HCT116 (cell line): Measurements from ENCODE around the gene ZNF628. TPM values are rescaled to one million over a fixed set of nuclear protein-coding genes. Genes with fewer than 3 reads are reported as not detected.

Experiments used
- ATAC-seq: fragments of 200-7000 bp; cut with Tn5 transposase; 2 replicates; pipeline ENCODE4 v1.9.1; 2020; ENCODE audit warnings: mild to moderate bottlenecking, moderate library complexity
- BruUV-seq: library from RNA; stranded (reverse); fragments of 400-500 nt; replicated peaks from 2 replicates; lab custom pipeline; 2021; lab: Mats Ljungman, UMichigan
- CTCF ChIA-PET: fragments of 300-600 bp; sonication (Branson Sonifier 250); formaldehyde crosslinking; loops from one replicate; lab custom pipeline; 2021; ENCODE audit warnings: antibody characterized with exemption; lab: Charles Lee
- POLR2A ChIA-PET: fragments of 300-600, 350-600 bp; sonication (Branson Sonifier 250); formaldehyde crosslinking; loops from one replicate; lab custom pipeline; 2021; ENCODE audit warnings: antibody characterized with exemption; lab: Charles Lee
- RAD21 ChIA-PET, 2 experiments: fragments of 300-600 bp; sonication (Branson Sonifier 250); formaldehyde crosslinking; loops; one replicate each; lab custom pipeline; 2023; ENCODE audit warnings: low total read pairs in 2 of 2; ENCODE audit not compliant: uncharacterized antibody in 2 of 2, unreplicated experiment in 2 of 2, low non-redundant PET in 1 of 2; lab: Charles Lee
- DNase-seq: peaks from one replicate; pipeline ENCODE4 v3.0.0-alpha.2; 2010; ENCODE audit warnings: low read depth, low spot score
- H2AFZ ChIP-seq: fragments of 200-600 bp; shearing (Covaris generic), sonication (generic); 2 replicates; pipeline ENCODE4 v1.6.1; 2017; ENCODE audit warnings: low read depth, mixed run types, mixed read lengths, antibody characterized with exemption, low read length; ENCODE audit not compliant: poor library complexity, severe bottlenecking
- H3K27ac ChIP-seq: 2 replicates; pipeline ENCODE4 v1.5.1; 2012; ENCODE audit warnings: low read depth, low read length
- H3K27me3 ChIP-seq: fragments of 200-600 bp; sonication (generic); 2 replicates; pipeline ENCODE4 v1.6.1; 2016; ENCODE audit warnings: mixed run types, low read length, mixed read lengths; ENCODE audit not compliant: insufficient read depth
- H3K36me3 ChIP-seq, 2 experiments: fragments of 200-500 bp in 1 of 2; fragments of 200-600 bp in 1 of 2; sonication (Bioruptor generic) in 1 of 2; sonication (generic) in 1 of 2; 2 replicates each; pipeline versions ENCODE4 v1.5.1 to v1.6.1; 2014 to 2016; ENCODE audit warnings: low read length in 2 of 2, inconsistent platforms in 1 of 2, mixed read lengths in 1 of 2, mixed run types in 1 of 2; ENCODE audit not compliant: insufficient read depth in 2 of 2, control insufficient read depth in 1 of 2
- H3K4me1 ChIP-seq, 2 experiments: fragments of 200-600 bp in 1 of 2; sonication (generic) in 1 of 2; 2 replicates each; pipeline versions ENCODE4 v1.5.1 to v1.6.1; 2012 to 2017; ENCODE audit warnings: low read length in 2 of 2, inconsistent platforms in 1 of 2, mild to moderate bottlenecking in 1 of 2, mixed read lengths in 1 of 2, mixed run types in 1 of 2, moderate library complexity in 1 of 2; ENCODE audit not compliant: insufficient read depth in 2 of 2, control insufficient read depth in 1 of 2
- H3K4me2 ChIP-seq: fragments of 200-600 bp; sonication (generic); 2 replicates; pipeline ENCODE4 v1.6.1; 2017; ENCODE audit warnings: mixed run types, low read length, mixed read lengths
- H3K4me3 ChIP-seq, 2 experiments: fragments of 200-600 bp in 1 of 2; sonication (generic) in 1 of 2; replicated peaks in 1 of 2; 2 replicates each; pipeline ENCODE4 v1.5.1; 2011 to 2016; ENCODE audit warnings: low read length in 2 of 2, control low read depth in 1 of 2, low read depth in 1 of 2, mild to moderate bottlenecking in 1 of 2, mixed read lengths in 1 of 2, mixed run types in 1 of 2
- H3K79me2 ChIP-seq: fragments of 200-600 bp; sonication (generic); 2 replicates; pipeline ENCODE4 v1.6.1; 2017; ENCODE audit warnings: mild to moderate bottlenecking, mixed run types, low read length, moderate library complexity, mixed read lengths; ENCODE audit not compliant: insufficient read depth
- H3K9ac ChIP-seq: fragments of 200-600 bp; sonication (generic); 2 replicates; pipeline ENCODE4 v1.6.1; 2016; ENCODE audit warnings: low read length, mixed read lengths
- H3K9me2 ChIP-seq: fragments of 200-600 bp; sonication (generic), shearing (Covaris generic); 2 replicates; pipeline ENCODE4 v1.6.1; 2017; ENCODE audit warnings: mixed run types, mild to moderate bottlenecking, moderate library complexity; ENCODE audit not compliant: insufficient read depth
- H3K9me3 ChIP-seq, 2 experiments: fragments of 200-500 bp in 1 of 2; fragments of 200-600 bp in 1 of 2; sonication (Bioruptor generic) in 1 of 2; sonication (generic) in 1 of 2; 2 replicates each; pipeline ENCODE4 v1.6.1; 2014 to 2017; ENCODE audit warnings: low read length in 2 of 2, mixed read lengths in 2 of 2, inconsistent platforms in 1 of 2, low read depth in 1 of 2, mild to moderate bottlenecking in 1 of 2, mixed run types in 1 of 2, moderate library complexity in 1 of 2; ENCODE audit not compliant: control insufficient read depth in 1 of 2, insufficient read depth in 1 of 2
- H4K20me1 ChIP-seq: fragments of 200-600 bp; sonication (generic), shearing (Covaris generic); 2 replicates; pipeline ENCODE4 v1.6.1; 2017; ENCODE audit warnings: mixed run types, mild to moderate bottlenecking, moderate library complexity; ENCODE audit not compliant: insufficient read depth
- CEBPB ChIP-seq: IDR thresholded peaks from 2 replicates; pipeline ENCODE4 v1.6.1; 2012; ENCODE audit warnings: low read depth
- ELF1 ChIP-seq: IDR thresholded peaks from 2 replicates; pipeline ENCODE4 v1.6.1; 2012; ENCODE audit warnings: low read depth, borderline replicate concordance
- MAX ChIP-seq: IDR thresholded peaks from 2 replicates; pipeline ENCODE4 v1.6.1; 2012
- POLR2A ChIP-seq: IDR thresholded peaks from 2 replicates; pipeline ENCODE4 v1.7.0; 2011; ENCODE audit warnings: borderline replicate concordance; ENCODE audit not compliant: insufficient read depth, insufficient read length; ENCODE audit errors: extremely low read depth
- POLR2AphosphoS5 ChIP-seq: IDR thresholded peaks from 2 replicates; pipeline ENCODE4 v1.6.1; 2011; ENCODE audit warnings: mild to moderate bottlenecking, low read depth, low read length, moderate library complexity
- REST ChIP-seq: IDR thresholded peaks from 2 replicates; pipeline ENCODE4 v1.6.1; 2012; ENCODE audit warnings: low read depth
- SIN3A ChIP-seq: IDR thresholded peaks from 2 replicates; pipeline ENCODE4 v1.6.1; 2012; ENCODE audit warnings: low read depth
- SP1 ChIP-seq: IDR thresholded peaks from 2 replicates; pipeline ENCODE4 v1.6.1; 2012; ENCODE audit warnings: low read depth
- SRF ChIP-seq: IDR thresholded peaks from 2 replicates; pipeline ENCODE4 v1.6.1; 2012; ENCODE audit warnings: low read depth
- TCF7L2 ChIP-seq: IDR thresholded peaks from 2 replicates; pipeline ENCODE4 v1.7.0; 2011; ENCODE audit warnings: borderline replicate concordance, inconsistent platforms; ENCODE audit not compliant: insufficient read depth, insufficient read length; ENCODE audit errors: extremely low read depth
- ZBTB33 ChIP-seq: IDR thresholded peaks from 2 replicates; pipeline ENCODE4 v1.6.1; 2011; ENCODE audit warnings: mild to moderate bottlenecking, low read length, moderate library complexity; ENCODE audit not compliant: insufficient replicate concordance; ENCODE audit errors: extremely low read depth
- ZNF274 ChIP-seq: fragments of 200-500 bp; sonication (Bioruptor generic); IDR thresholded peaks from 2 replicates; pipeline ENCODE4 v1.6.1; 2014; ENCODE audit warnings: mild to moderate bottlenecking, low read depth, low read length, inconsistent platforms
- intact Hi-C: fragments of 100-400 bp; cut with micrococcal nuclease; formaldehyde crosslinking; loops from 2 replicates; pipeline ENCODE4 v1.10.0; 2022
- total RNA-seq: library from RNA; stranded (reverse); gene quantifications from one replicate; pipeline ENCODE4 v1.2.1, GENCODE V29; 2021; ENCODE audit not compliant: unreplicated experiment
- TF ChIP-seq, protein P1 (sequence below), 3 experiments: fragments of 200-600 bp in 1 of 3; sonication (generic) in 1 of 3; IDR thresholded peaks in 2 of 3; conservative IDR thresholded peaks in 1 of 3; 2 replicates each; pipeline ENCODE4 v1.5.1; 2012 to 2017; ENCODE audit warnings: low read depth in 2 of 3, low read length in 2 of 3, antibody characterized with exemption in 1 of 3, borderline replicate concordance in 1 of 3, control low read depth in 1 of 3, mild to moderate bottlenecking in 1 of 3, mixed read lengths in 1 of 3, mixed run types in 1 of 3, moderate library complexity in 1 of 3; ENCODE audit not compliant: insufficient read depth in 1 of 3

ZNF628 gene
- total RNA-seq, 1 experiment from 2014 or later, result 14.9 TPM

GRCh38 chr19:55457683-55458457 is 18.5 kb upstream of the ZNF628 start:
- no TSS peak for BruUV-seq
- POLR2A ChIA-PET, result no interaction called here

More at GRCh38 chr19:55457683-55458457, 18.5 kb upstream of the ZNF628 start:
- H3K4me2 ChIP-seq, result no peak overlapping the region
- CTCF ChIA-PET, result no interaction called here
- DNase-seq (no peak), ATAC-seq (no peak)
- no peaks in the 10 kb centered on the region for H3K27me3 ChIP-seq
- H3K79me2 ChIP-seq, result peaks cover 12% of the 10 kb centered on the region; the same call in 1 of the 2 replicates
- H2AFZ ChIP-seq, result no peak overlapping the region
- no peaks in the 10 kb centered on the region; a peak in 1 of 4 replicates for H3K36me3 ChIP-seq
- no peaks in the 10 kb centered on the region for H3K9me2 ChIP-seq
- H3K4me1 ChIP-seq, result peaks cover 9 to 25% of the 10 kb centered on the region in 2 experiments
- intact Hi-C loops, result no loop called here
- H3K9ac ChIP-seq, result no peak overlapping the region
- RAD21 ChIA-PET, result no interaction called here
- TF ChIP-seq, protein P1, sequence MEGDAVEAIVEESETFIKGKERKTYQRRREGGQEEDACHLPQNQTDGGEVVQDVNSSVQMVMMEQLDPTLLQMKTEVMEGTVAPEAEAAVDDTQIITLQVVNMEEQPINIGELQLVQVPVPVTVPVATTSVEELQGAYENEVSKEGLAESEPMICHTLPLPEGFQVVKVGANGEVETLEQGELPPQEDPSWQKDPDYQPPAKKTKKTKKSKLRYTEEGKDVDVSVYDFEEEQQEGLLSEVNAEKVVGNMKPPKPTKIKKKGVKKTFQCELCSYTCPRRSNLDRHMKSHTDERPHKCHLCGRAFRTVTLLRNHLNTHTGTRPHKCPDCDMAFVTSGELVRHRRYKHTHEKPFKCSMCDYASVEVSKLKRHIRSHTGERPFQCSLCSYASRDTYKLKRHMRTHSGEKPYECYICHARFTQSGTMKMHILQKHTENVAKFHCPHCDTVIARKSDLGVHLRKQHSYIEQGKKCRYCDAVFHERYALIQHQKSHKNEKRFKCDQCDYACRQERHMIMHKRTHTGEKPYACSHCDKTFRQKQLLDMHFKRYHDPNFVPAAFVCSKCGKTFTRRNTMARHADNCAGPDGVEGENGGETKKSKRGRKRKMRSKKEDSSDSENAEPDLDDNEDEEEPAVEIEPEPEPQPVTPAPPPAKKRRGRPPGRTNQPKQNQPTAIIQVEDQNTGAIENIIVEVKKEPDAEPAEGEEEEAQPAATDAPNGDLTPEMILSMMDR (IDR thresholded peaks at IDR 0.05 in 2 of 3, conservative IDR thresholded peaks at IDR 0.05 in 1 of 3; ENCODE audit: borderline replicate concordance in 1 of 3, insufficient read depth in 1 of 3, low read depth in 2 of 3, low read length in 2 of 3), result no peak
- TF ChIP-seq CEBPB (no peak), MAX (no peak), TCF7L2 (no peak), ELF1 (no peak), SIN3A (no peak), POLR2A (no peak), SP1 (no peak), REST (no peak), SRF (no peak), ZBTB33 (no peak), ZNF274 (no peak), POLR2AphosphoS5 (no peak)
- no peaks in the 10 kb centered on the region for H4K20me1 ChIP-seq
- no peaks in the 10 kb centered on the region for H3K9me3 ChIP-seq
- no peak overlapping the region for H3K27ac ChIP-seq
- no peak overlapping the region for H3K4me3 ChIP-seq
